CD14-positive monocyte (primary cell): ENCODE measurements around the gene INHBA. TPM values are rescaled to one million over a fixed set of nuclear protein-coding genes. Genes with fewer than 3 reads are reported as not detected.

ENCODE experiments used
- DNase-seq, 3 donors: peaks; one replicate each; pipeline ENCODE4 v3.0.0-alpha.2; 2011 to 2022
- H2AFZ ChIP-seq: 2 replicates; pipeline ENCODE4 v1.6.0; 2012; ENCODE audit warnings: mild to moderate bottlenecking, low read depth, low read length, inconsistent platforms; ENCODE audit not compliant: insufficient read depth, poor library complexity, severe bottlenecking
- H3K27ac ChIP-seq, 2 donors: 1 replicate in 1 of 2; 2 replicates in 1 of 2; pipeline ENCODE4 v1.5.1; 2012 to 2013; ENCODE audit warnings: low read length in 2 of 2, control low read depth in 1 of 2, inconsistent platforms in 1 of 2, low read depth in 1 of 2, mild to moderate bottlenecking in 1 of 2
- H3K27me3 ChIP-seq, 2 donors: one replicate each; pipeline versions ENCODE4 v1.6.0 to v1.6.1; 2011 to 2013; ENCODE audit warnings: low read length in 2 of 2; ENCODE audit not compliant: control insufficient read depth in 2 of 2, insufficient read depth in 2 of 2
- H3K36me3 ChIP-seq, 2 donors: replicated peaks in 1 of 2; 1 replicate in 1 of 2; 2 replicates in 1 of 2; pipeline versions ENCODE4 v1.5.1 to v1.6.1; 2012 to 2013; ENCODE audit warnings: low read length in 2 of 2, control low read depth in 1 of 2, inconsistent platforms in 1 of 2, mild to moderate bottlenecking in 1 of 2; ENCODE audit not compliant: insufficient read depth in 2 of 2, control insufficient read depth in 1 of 2
- H3K4me1 ChIP-seq, 2 donors: 1 replicate in 1 of 2; 2 replicates in 1 of 2; pipeline versions ENCODE4 v1.5.1 to v1.6.1; 2012 to 2013; ENCODE audit warnings: low read length in 2 of 2, control low read depth in 1 of 2, inconsistent platforms in 1 of 2, mild to moderate bottlenecking in 1 of 2, moderate library complexity in 1 of 2; ENCODE audit not compliant: insufficient read depth in 2 of 2, control insufficient read depth in 1 of 2
- H3K4me2 ChIP-seq: replicated peaks from 2 replicates; pipeline ENCODE3; 2012; ENCODE audit warnings: low read length, moderate library complexity, mild to moderate bottlenecking; ENCODE audit not compliant: poor library complexity, severe bottlenecking; ENCODE audit errors: extremely low read depth
- H3K4me3 ChIP-seq, 3 experiments: fragments of 200-600 bp in 1 of 3; sonication (generic) in 1 of 3; replicated peaks in 1 of 3; 1 replicate in 2 of 3; 2 replicates in 1 of 3; pipeline ENCODE4 v1.5.1; 2011 to 2013; ENCODE audit warnings: low read length in 3 of 3, mild to moderate bottlenecking in 3 of 3, control low read depth in 2 of 3, low read depth in 2 of 3, inconsistent platforms in 1 of 3, moderate library complexity in 1 of 3
- H3K79me2 ChIP-seq: 2 replicates; pipeline ENCODE4 v1.6.0; 2012; ENCODE audit warnings: mild to moderate bottlenecking, control low read depth, inconsistent platforms, low read length, moderate library complexity; ENCODE audit not compliant: insufficient read depth
- H3K9ac ChIP-seq: 2 replicates; pipeline ENCODE4 v1.6.0; 2017; ENCODE audit warnings: low read length, mild to moderate bottlenecking; ENCODE audit not compliant: insufficient read depth, poor library complexity, severe bottlenecking
- H3K9me3 ChIP-seq, 2 donors: replicated peaks in 1 of 2; 1 replicate in 1 of 2; 2 replicates in 1 of 2; pipeline versions ENCODE4 v1.5.1 to v1.6.1; 2012 to 2013; ENCODE audit warnings: low read length in 2 of 2, control low read depth in 1 of 2; ENCODE audit not compliant: control insufficient read depth in 1 of 2, insufficient read depth in 1 of 2
- H4K20me1 ChIP-seq: 2 replicates; pipeline ENCODE4 v1.6.0; 2012; ENCODE audit warnings: mild to moderate bottlenecking, low read length, control low read depth, moderate library complexity; ENCODE audit not compliant: insufficient read depth
- H3K27ac Mint-ChIP-seq, 7 donors: one replicate each; pipeline ENCODE4 v1.8.0; 2020; ENCODE audit warnings: mild to moderate bottlenecking in 7 of 7, mixed read lengths in 7 of 7, moderate library complexity in 6 of 7, inconsistent platforms in 2 of 7
- H3K27me3 Mint-ChIP-seq, 3 donors: one replicate each; pipeline ENCODE4 v1.8.0; 2021 to 2022; ENCODE audit warnings: low read depth in 3 of 3, mild to moderate bottlenecking in 3 of 3, mixed read lengths in 3 of 3, moderate library complexity in 3 of 3, inconsistent platforms in 1 of 3
- H3K36me3 Mint-ChIP-seq, 2 donors: one replicate each; pipeline ENCODE4 v1.8.0; 2020; ENCODE audit warnings: mixed read lengths in 2 of 2, inconsistent platforms in 1 of 2, mild to moderate bottlenecking in 1 of 2
- H3K4me1 Mint-ChIP-seq: one replicate; pipeline ENCODE4 v1.8.0; 2020; ENCODE audit warnings: mild to moderate bottlenecking, mixed read lengths
- H3K4me3 Mint-ChIP-seq, 2 donors: one replicate each; pipeline ENCODE4 v1.8.0; 2020; ENCODE audit warnings: mild to moderate bottlenecking in 2 of 2, mixed read lengths in 2 of 2, moderate library complexity in 1 of 2
- H3K9me3 Mint-ChIP-seq, 7 donors: one replicate each; pipeline ENCODE4 v1.8.0; 2020 to 2022; ENCODE audit warnings: mixed read lengths in 7 of 7, mild to moderate bottlenecking in 6 of 7, moderate library complexity in 6 of 7, inconsistent platforms in 2 of 7
- CTCF ChIP-seq: fragments of 200-600 bp; IDR thresholded peaks from one replicate; pipeline ENCODE4 v1.8.0; 2022; ENCODE audit warnings: antibody characterized with exemption, mild to moderate bottlenecking
- WGBS: methylation state at CpG from one replicate; pipeline ENCODE4 v1.1.5; 2013; ENCODE audit warnings: missing lambda C conversion rate; ENCODE audit not compliant: insufficient coverage; 5-methylcytosine and 5-hydroxymethylcytosine counted together
- intact Hi-C, 2 donors: fragments of 100-400 bp; cut with micrococcal nuclease; formaldehyde crosslinking; loops; one replicate each; pipeline versions ENCODE4 v1.15.0 to v1.15.1; 2023
- polyA plus RNA-seq, 3 donors: library from polyadenylated mRNA; depleted of rRNA in 1 of 3; unstranded in 2 of 3; stranded (reverse) in 1 of 3; fragments of 300-500 nt in 2 of 3; fragments of >200 nt in 1 of 3; fragmentation: Illumina TruSeq in 2 of 3; gene quantifications; 1 replicate in 2 of 3; 2 replicates in 1 of 3; pipeline ENCODE4 v1.2.3, GENCODE V29; 2012 to 2021

Gene INHBA
- polyA plus RNA-seq, 3 donors = 0.08 to 0.24 (median 0.09) TPM

- Mint-ChIP-seq H3K4me3 (no peak overlapping the region), H3K9me3 (peaks cover 0 to 6% (median 3%) of the 10 kb centered on the region in 7 donors), H3K27ac (no peak overlapping the region), H3K27me3 (peaks cover 0 to 2% (median 0%) of the 10 kb centered on the region in 3 donors), H3K4me1 (no peaks in the 10 kb centered on the region), H3K36me3 (no peaks in the 10 kb centered on the region)
- Histone ChIP-seq H3K27ac (no peak overlapping the region), H3K4me2 (no peak overlapping the region), H2AFZ (no peak overlapping the region), H4K20me1 (no peaks in the 10 kb centered on the region), H3K4me1 (no peaks in the 10 kb centered on the region), H3K9ac (no peak overlapping the region), H3K27me3 (no peaks in the 10 kb centered on the region), H3K36me3 (no peaks in the 10 kb centered on the region), H3K9me3 (no peaks in the 10 kb centered on the region), H3K4me3 (no peak overlapping the region), H3K79me2 (no peaks in the 10 kb centered on the region)
- no peak for TF ChIP-seq CTCF
- intact Hi-C loops = no loop called here
- DNase-seq = no peak
- WGBS = no CpG with 5 or more reads among the region's 3 CpGs
These were observed 43.4 kb downstream of the INHBA start for GRCh38 chr7:41659539-41659938.

GRCh38 chr7:41656366-41656765 is 46.5 kb downstream of the INHBA start:
- H3K4me1 ChIP-seq = no peaks in the 10 kb centered on the region
- Mint-ChIP-seq H3K27ac (no peak overlapping the region), H3K4me1 (no peaks in the 10 kb centered on the region), H3K27me3 (peaks cover 0 to 2% (median 1%) of the 10 kb centered on the region in 3 donors), H3K4me3 (no peak overlapping the region), H3K36me3 (no peaks in the 10 kb centered on the region), H3K9me3 (peaks cover 0 to 4% (median 0%) of the 10 kb centered on the region in 7 donors)
- no peaks in the 10 kb centered on the region for H3K9me3 ChIP-seq
- WGBS = 0% methylated on average over 2 of the region's 4 CpGs
- H3K27ac ChIP-seq = no peak overlapping the region
- no peaks in the 10 kb centered on the region for H3K79me2 ChIP-seq
- no peak overlapping the region for H3K4me3 ChIP-seq
- no peak for TF ChIP-seq CTCF
- H4K20me1 ChIP-seq = no peaks in the 10 kb centered on the region
- H3K4me2 ChIP-seq = no peak overlapping the region
- H3K36me3 ChIP-seq = no peaks in the 10 kb centered on the region
- intact Hi-C loops = no loop called here
- no peak for DNase-seq
- H3K9ac ChIP-seq = no peak overlapping the region
- no peaks in the 10 kb centered on the region for H3K27me3 ChIP-seq
- no peak overlapping the region for H2AFZ ChIP-seq
